GM21360 (cell line): ENCODE data around the gene IL10RA.
A peak's percentile ranks its signal among the peaks of the same experiment; 100 is the strongest.
"Not testable (repeated sequence)": the region's sequence is repeated elsewhere in the genome, so short reads cannot be mapped to it uniquely, and the experiment has no call there.

ENCODE experiments used
- ATAC-seq: cut with Tn5 transposase; IDR thresholded peaks from one replicate; pipeline ENCODE4 v1.9.1; 2021; ENCODE audit warnings: mild to moderate bottlenecking, moderate library complexity; ENCODE audit not compliant: unreplicated experiment

The IL10RA gene

GRCh38 chr11:117985953-117986887, at the start of gene IL10RA:
TSS of gene IL10RA (plus strand) at chr11:117986394. CDS start at chr11:117986468, 74 bp downstream.
- peak; percentile 93 for ATAC-seq

GRCh38 chr11:117936973-117937372, 49.2 kb upstream of the IL10RA start:
- no peak for ATAC-seq

- ATAC-seq, result no peak
These were observed 45.5 kb upstream of the IL10RA start for GRCh38 chr11:117940736-117941135.

- ATAC-seq, result no peak
These were observed 45.0 kb upstream of the IL10RA start for GRCh38 chr11:117941163-117941707.

GRCh38 chr11:117941976-117942654, 44.1 kb upstream of the IL10RA start:
- no peak for ATAC-seq

- ATAC-seq, result no peak
These were observed 41.6 kb upstream of the IL10RA start for GRCh38 chr11:117944554-117944953.

GRCh38 chr11:117945047-117945810, 41.0 kb upstream of the IL10RA start:
- ATAC-seq, result no peak

GRCh38 chr11:117946156-117946841, 39.9 kb upstream of the IL10RA start:
- ATAC-seq, result no peak

GRCh38 chr11:117946842-117947526, 39.2 kb upstream of the IL10RA start:
- ATAC-seq, result peak; percentile 60

GRCh38 chr11:117947751-117948150, 38.4 kb upstream of the IL10RA start:
- ATAC-seq, result not testable (repeated sequence)

- ATAC-seq, result not testable (repeated sequence)
These were observed 37.7 kb upstream of the IL10RA start for GRCh38 chr11:117948466-117948865.

GRCh38 chr11:117949062-117949461, 37.1 kb upstream of the IL10RA start:
- no peak for ATAC-seq

- no peak for ATAC-seq
These were observed 35.9 kb upstream of the IL10RA start for GRCh38 chr11:117950301-117950700.

- ATAC-seq, result no peak
These were observed 34.9 kb upstream of the IL10RA start for GRCh38 chr11:117950993-117951961.

- ATAC-seq, result no peak
These were observed 33.0 kb upstream of the IL10RA start for GRCh38 chr11:117953024-117953671.

- ATAC-seq, result no peak
These were observed 27.2 kb upstream of the IL10RA start for GRCh38 chr11:117958949-117959348.

GRCh38 chr11:117959438-117960149, 26.6 kb upstream of the IL10RA start:
- ATAC-seq, result no peak
